ENCODE results near the gene MDFIC. TPM values are rescaled to one million over a fixed set of nuclear protein-coding genes. Genes with fewer than 3 reads are reported as not detected.

MDFIC gene
- total and polyA plus RNA-seq, 2 experiments from 2014 or later, result 3.0 to 5.2 TPM

DNA sequence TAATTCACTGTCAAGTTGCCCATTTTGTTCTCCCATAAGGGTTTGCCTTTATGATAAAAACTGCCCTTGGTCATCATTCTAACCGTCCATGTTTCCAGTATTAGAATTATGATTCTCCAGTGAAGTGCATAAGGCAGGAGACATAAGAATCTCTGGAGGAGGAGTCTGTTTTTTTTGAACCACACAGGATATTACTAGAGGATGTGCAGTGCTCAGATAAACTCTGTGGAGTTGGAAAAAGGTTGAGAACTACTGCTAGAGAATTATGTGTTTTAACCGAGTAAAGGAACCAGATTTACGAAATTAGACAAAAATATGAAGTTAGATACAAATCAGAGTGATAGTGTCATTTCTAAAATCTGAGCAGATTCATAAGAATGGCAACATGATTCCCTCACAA lies 40.5 kb downstream of the MDFIC start:
- H3K4me2 ChIP-seq, result no peak overlapping the region
- H3K27me3 ChIP-seq (ENCODE audit: insufficient read depth), result no peaks in the 10 kb centered on the region
- Mint-ChIP-seq H3K27ac (no peak overlapping the region), H3K27me3 (ENCODE audit: insufficient read depth, low read depth, poor library complexity) (no peaks in the 10 kb centered on the region), H3K4me1 (0 out of 3 replicates have a peak, but pooled peaks cover 2% of the 10 kb centered on the region), H3K4me3 (no peak overlapping the region), H3K36me3 (ENCODE audit: low read depth) (no peaks in the 10 kb centered on the region), H3K9me3 (no peaks in the 10 kb centered on the region)
- ATAC-seq, result no peak
- H3K9me2 ChIP-seq (ENCODE audit: insufficient read depth), result no peaks in the 10 kb centered on the region
- H3K27ac ChIP-seq (ENCODE audit: low read depth), result no peak overlapping the region
- H3K4me3 ChIP-seq, result no peak overlapping the region
- 0 out of 2 replicates have a peak, but pooled peaks cover 2% of the 10 kb centered on the region for H4K20me1 ChIP-seq (replicated peaks; ENCODE audit: insufficient read depth)
- DNase-seq (ENCODE audit: low spot score), result no peak
- H3K4me1 ChIP-seq (ENCODE audit: insufficient read depth), result no peaks in the 10 kb centered on the region
- H3K79me2 ChIP-seq (replicated peaks; ENCODE audit: insufficient read depth), result no peaks in the 10 kb centered on the region
- H3F3A ChIP-seq (replicated peaks; ENCODE audit: low read depth), result no peaks in the 10 kb centered on the region
- H3K36me3 ChIP-seq (ENCODE audit: insufficient read depth), result no peaks in the 10 kb centered on the region
- TF ChIP-seq EZH2phosphoT487 (IDR thresholded peaks at IDR 0.05; ENCODE audit: unreplicated experiment) (no peak), ETS1 (IDR thresholded peaks at IDR 0.05) (no peak), EZH2 (IDR thresholded peaks at IDR 0.05; ENCODE audit: low read depth, unreplicated experiment) (no peak), ZNF331 (CRISPR knock-in tag; IDR thresholded peaks at IDR 0.05; ENCODE audit: low read depth) (no peak), STAT1 (IDR thresholded peaks at IDR 0.05; ENCODE audit: unreplicated experiment) (no peak), POLR2AphosphoS5 (IDR thresholded peaks at IDR 0.05; ENCODE audit: low read depth) (no peak), JUNB (IDR thresholded peaks at IDR 0.05; ENCODE audit: unreplicated experiment) (no peak), ZNF114 (CRISPR knock-in tag; IDR thresholded peaks at IDR 0.05) (no peak), CREB1 (CRISPR knock-in tag; IDR thresholded peaks at IDR 0.05; ENCODE audit: low read depth) (no peak), NANOG (IDR thresholded peaks at IDR 0.05; ENCODE audit: borderline replicate concordance) (no peak)
- TF ChIP-seq, protein P1, sequence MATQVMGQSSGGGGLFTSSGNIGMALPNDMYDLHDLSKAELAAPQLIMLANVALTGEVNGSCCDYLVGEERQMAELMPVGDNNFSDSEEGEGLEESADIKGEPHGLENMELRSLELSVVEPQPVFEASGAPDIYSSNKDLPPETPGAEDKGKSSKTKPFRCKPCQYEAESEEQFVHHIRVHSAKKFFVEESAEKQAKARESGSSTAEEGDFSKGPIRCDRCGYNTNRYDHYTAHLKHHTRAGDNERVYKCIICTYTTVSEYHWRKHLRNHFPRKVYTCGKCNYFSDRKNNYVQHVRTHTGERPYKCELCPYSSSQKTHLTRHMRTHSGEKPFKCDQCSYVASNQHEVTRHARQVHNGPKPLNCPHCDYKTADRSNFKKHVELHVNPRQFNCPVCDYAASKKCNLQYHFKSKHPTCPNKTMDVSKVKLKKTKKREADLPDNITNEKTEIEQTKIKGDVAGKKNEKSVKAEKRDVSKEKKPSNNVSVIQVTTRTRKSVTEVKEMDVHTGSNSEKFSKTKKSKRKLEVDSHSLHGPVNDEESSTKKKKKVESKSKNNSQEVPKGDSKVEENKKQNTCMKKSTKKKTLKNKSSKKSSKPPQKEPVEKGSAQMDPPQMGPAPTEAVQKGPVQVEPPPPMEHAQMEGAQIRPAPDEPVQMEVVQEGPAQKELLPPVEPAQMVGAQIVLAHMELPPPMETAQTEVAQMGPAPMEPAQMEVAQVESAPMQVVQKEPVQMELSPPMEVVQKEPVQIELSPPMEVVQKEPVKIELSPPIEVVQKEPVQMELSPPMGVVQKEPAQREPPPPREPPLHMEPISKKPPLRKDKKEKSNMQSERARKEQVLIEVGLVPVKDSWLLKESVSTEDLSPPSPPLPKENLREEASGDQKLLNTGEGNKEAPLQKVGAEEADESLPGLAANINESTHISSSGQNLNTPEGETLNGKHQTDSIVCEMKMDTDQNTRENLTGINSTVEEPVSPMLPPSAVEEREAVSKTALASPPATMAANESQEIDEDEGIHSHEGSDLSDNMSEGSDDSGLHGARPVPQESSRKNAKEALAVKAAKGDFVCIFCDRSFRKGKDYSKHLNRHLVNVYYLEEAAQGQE (IDR thresholded peaks at IDR 0.05; ENCODE audit: unreplicated experiment), result no peak
- TF ChIP-seq, protein P2, sequence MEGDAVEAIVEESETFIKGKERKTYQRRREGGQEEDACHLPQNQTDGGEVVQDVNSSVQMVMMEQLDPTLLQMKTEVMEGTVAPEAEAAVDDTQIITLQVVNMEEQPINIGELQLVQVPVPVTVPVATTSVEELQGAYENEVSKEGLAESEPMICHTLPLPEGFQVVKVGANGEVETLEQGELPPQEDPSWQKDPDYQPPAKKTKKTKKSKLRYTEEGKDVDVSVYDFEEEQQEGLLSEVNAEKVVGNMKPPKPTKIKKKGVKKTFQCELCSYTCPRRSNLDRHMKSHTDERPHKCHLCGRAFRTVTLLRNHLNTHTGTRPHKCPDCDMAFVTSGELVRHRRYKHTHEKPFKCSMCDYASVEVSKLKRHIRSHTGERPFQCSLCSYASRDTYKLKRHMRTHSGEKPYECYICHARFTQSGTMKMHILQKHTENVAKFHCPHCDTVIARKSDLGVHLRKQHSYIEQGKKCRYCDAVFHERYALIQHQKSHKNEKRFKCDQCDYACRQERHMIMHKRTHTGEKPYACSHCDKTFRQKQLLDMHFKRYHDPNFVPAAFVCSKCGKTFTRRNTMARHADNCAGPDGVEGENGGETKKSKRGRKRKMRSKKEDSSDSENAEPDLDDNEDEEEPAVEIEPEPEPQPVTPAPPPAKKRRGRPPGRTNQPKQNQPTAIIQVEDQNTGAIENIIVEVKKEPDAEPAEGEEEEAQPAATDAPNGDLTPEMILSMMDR (conservative IDR thresholded peaks at IDR 0.05; ENCODE audit: low read depth in 2 of 2), result no peak
- TF ChIP-seq, protein P3, sequence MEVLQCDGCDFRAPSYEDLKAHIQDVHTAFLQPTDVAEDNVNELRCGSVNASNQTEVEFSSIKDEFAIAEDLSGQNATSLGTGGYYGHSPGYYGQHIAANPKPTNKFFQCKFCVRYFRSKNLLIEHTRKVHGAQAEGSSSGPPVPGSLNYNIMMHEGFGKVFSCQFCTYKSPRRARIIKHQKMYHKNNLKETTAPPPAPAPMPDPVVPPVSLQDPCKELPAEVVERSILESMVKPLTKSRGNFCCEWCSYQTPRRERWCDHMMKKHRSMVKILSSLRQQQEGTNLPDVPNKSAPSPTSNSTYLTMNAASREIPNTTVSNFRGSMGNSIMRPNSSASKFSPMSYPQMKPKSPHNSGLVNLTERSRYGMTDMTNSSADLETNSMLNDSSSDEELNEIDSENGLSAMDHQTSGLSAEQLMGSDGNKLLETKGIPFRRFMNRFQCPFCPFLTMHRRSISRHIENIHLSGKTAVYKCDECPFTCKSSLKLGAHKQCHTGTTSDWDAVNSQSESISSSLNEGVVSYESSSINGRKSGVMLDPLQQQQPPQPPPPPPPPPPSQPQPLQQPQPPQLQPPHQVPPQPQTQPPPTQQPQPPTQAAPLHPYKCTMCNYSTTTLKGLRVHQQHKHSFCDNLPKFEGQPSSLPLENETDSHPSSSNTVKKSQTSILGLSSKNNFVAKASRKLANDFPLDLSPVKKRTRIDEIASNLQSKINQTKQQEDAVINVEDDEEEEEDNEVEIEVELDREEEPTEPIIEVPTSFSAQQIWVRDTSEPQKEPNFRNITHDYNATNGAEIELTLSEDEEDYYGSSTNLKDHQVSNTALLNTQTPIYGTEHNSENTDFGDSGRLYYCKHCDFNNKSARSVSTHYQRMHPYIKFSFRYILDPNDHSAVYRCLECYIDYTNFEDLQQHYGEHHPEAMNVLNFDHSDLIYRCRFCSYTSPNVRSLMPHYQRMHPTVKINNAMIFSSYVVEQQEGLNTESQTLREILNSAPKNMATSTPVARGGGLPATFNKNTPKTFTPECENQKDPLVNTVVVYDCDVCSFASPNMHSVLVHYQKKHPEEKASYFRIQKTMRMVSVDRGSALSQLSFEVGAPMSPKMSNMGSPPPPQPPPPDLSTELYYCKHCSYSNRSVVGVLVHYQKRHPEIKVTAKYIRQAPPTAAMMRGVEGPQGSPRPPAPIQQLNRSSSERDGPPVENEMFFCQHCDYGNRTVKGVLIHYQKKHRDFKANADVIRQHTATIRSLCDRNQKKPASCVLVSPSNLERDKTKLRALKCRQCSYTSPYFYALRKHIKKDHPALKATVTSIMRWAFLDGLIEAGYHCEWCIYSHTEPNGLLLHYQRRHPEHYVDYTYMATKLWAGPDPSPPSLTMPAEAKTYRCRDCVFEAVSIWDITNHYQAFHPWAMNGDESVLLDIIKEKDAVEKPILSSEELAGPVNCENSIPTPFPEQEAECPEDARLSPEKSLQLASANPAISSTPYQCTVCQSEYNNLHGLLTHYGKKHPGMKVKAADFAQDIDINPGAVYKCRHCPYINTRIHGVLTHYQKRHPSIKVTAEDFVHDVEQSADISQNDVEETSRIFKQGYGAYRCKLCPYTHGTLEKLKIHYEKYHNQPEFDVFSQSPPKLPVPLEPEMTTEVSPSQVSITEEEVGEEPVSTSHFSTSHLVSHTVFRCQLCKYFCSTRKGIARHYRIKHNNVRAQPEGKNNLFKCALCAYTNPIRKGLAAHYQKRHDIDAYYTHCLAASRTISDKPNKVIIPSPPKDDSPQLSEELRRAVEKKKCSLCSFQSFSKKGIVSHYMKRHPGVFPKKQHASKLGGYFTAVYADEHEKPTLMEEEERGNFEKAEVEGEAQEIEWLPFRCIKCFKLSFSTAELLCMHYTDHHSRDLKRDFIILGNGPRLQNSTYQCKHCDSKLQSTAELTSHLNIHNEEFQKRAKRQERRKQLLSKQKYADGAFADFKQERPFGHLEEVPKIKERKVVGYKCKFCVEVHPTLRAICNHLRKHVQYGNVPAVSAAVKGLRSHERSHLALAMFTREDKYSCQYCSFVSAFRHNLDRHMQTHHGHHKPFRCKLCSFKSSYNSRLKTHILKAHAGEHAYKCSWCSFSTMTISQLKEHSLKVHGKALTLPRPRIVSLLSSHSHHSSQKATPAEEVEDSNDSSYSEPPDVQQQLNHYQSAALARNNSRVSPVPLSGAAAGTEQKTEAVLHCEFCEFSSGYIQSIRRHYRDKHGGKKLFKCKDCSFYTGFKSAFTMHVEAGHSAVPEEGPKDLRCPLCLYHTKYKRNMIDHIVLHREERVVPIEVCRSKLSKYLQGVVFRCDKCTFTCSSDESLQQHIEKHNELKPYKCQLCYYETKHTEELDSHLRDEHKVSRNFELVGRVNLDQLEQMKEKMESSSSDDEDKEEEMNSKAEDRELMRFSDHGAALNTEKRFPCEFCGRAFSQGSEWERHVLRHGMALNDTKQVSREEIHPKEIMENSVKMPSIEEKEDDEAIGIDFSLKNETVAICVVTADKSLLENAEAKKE (CRISPR knock-in tag; IDR thresholded peaks at IDR 0.05), result no peak
- H2AFZ ChIP-seq, result no peak overlapping the region
